ENCODE results near the gene KLHL6.

DNA sequence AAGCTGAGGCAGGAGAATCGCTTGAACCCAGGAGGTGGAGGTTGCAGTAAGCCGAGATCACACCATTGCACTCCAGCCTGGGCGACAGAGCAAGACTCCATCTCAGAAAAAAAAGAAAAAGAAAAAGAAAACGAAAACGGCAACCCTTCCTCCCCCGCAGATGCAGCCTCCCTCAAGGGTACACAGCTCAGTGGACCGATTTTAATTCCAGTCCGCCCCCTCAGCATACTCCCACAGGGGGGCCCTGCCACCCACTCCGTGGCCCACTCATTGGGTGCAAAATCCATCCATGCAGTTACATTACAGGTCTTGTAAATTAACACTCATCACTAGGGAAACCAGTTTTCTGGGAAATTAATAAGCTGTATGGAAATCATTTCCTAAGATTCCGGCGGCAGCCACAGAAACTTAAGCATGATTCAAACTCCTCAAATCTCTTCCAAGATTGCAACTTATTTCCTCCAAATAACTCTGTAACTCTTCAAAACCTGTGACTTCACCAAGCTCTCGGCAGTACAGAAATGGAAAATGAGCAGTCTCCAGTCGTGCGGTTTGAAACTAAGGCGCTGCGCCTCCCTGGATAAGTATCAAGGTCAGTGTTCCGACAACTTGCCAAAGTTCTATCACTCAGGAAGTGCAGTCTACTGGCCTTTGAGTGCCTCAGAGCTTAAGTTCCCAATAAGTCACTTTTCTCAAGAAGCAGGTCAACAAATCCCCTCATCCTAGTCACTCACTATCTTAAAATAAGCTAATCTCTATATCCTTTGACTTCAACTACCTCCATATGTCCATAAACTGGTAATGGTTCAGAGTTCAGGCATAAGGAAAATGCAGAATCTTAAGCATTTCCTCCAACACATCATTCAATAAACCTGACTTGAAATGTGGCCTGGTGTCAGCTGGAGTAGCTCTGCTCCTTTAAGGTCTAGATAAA lies 24.7 kb upstream of the KLHL6 start:
- TF ChIP-seq GATA3 (IDR thresholded peaks at IDR 0.05; ENCODE audit: low read depth, low read length) (no peak), GATA2 (IDR thresholded peaks at IDR 0.05; ENCODE audit: low read depth, low read length) (no peak)

Data from SH-SY5Y (cell line).